DMS153 (cell line): Measurements from ENCODE around the gene DLL1.
"Not testable (repeated sequence)": the region's sequence is repeated elsewhere in the genome, so short reads cannot be mapped to it uniquely, and the experiment has no call there.

Source experiments
- DNase-seq: peaks from one replicate; lab custom pipeline; 2025; lab: John Stamatoyannopoulos, UW

Gene DLL1

GRCh38 chr6:170266061-170266825 lies 24.6 kb downstream of the DLL1 start:
- peak; percentile 60 for DNase-seq

- peak; percentile 56 for DNase-seq
These were observed 25.2 kb downstream of the DLL1 start for GRCh38 chr6:170265655-170266054.

DNA sequence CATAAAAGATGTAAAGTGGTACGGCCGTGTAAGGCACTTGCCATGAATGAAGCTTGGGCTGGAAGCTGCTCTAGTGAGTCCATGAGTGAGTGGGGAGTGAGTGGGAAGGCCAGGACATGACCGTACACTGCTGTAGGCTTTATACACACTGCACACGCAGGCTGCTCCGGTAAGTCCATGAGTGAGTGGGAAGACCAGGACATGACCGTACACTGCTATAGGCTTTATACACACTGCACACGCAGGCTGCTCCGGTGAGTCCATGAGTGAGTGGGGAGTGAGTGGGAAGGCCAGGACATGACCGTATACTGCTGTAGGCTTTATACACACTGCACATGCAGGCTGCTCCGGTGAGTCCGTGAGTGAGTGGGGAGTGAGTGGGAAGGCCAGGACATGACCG lies 26.2 kb downstream of the DLL1 start:
- DNase-seq: not testable (repeated sequence)

DNA sequence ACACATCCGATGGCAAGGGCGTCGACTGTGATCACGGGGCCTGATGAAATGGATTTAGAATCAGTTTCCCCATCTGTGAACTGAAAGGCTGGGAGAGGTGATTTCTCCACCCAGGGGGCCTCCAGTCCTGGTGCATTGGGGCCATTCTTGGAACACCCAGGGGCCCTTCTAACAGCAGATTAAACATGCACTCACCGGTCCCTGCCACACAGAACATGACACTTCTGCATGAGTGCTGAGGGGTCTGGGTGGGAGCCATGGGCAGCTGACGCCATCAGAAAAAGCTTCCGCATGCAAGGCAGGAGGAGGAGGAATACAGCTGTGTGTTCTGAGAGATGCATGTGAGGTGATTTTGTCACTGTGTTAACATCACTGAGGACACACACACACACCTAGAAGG lies 26.8 kb downstream of the DLL1 start:
- no peak for DNase-seq

- no peak for DNase-seq
These were observed 27.5 kb downstream of the DLL1 start for GRCh38 chr6:170263410-170263809.

- no peak for DNase-seq
These were observed 28.3 kb downstream of the DLL1 start for GRCh38 chr6:170262489-170263088.

GRCh38 chr6:170261643-170262488 lies 29.0 kb downstream of the DLL1 start:
- no peak for DNase-seq

GRCh38 chr6:170260686-170261085 lies 30.2 kb downstream of the DLL1 start:
- DNase-seq: no peak

DNA sequence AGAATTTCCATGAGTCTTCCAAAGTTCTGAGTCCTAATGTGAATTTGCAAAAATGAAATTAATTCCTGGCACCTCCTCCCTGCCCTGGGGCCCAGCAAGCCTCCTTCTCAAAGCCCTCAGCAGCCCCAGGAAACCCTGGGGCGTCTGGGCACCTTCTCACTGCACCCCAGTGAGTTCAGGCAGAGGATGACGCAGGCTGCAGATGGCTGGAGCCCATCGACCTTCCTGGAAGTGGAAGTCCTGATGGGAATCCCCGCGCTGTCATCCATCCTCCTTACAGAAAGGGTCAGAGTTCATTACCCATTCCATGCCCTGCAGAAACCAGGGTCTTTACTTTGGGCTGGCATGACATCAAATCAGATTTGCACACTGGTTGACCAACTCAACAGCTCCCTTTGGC lies 31.6 kb downstream of the DLL1 start:
- no peak for DNase-seq

DNA sequence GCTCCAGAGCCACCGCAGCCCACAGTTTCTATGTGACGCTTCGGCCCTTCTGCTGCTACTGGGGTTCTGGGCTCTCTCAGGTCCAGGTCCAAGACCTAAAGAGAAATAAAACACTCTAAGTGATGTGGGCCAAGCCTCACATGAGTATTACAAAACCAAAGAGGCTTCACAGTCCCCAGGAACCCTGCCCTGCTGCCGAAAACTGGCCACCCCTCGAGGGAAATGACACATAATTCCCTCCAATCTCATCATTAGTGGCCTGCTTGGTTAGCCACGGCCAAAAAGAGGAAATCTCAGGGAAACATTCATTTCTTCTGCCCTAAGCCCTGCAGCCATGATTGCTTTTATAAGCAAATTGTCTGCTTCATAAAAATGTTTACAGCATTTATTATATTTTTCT lies 32.5 kb downstream of the DLL1 start:
- DNase-seq: no peak

GRCh38 chr6:170257376-170257775 lies 33.5 kb downstream of the DLL1 start:
- DNase-seq: no peak

DNA sequence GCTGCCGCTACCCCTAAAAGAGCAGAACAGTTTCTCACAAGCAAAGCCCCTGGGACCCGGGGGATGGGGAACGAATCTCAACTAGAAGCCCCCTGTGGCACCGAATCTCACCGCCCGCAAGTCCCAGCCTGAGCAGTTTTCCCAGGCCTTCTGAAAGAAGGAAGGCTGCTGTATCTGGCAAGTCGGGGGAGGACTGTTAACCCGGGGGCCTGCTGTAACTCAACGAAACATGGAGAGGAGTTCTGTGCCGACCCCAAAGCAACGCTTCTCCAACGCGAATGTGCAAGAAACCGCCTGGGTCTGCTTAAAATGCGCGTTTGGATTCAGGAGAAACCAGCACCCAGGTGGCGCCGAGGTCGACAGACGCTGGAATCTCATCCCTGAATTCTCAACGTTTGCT lies 34.2 kb downstream of the DLL1 start:
- DNase-seq: no peak

- no peak for DNase-seq
These were observed 35.3 kb downstream of the DLL1 start for GRCh38 chr6:170255426-170256125.

DNA sequence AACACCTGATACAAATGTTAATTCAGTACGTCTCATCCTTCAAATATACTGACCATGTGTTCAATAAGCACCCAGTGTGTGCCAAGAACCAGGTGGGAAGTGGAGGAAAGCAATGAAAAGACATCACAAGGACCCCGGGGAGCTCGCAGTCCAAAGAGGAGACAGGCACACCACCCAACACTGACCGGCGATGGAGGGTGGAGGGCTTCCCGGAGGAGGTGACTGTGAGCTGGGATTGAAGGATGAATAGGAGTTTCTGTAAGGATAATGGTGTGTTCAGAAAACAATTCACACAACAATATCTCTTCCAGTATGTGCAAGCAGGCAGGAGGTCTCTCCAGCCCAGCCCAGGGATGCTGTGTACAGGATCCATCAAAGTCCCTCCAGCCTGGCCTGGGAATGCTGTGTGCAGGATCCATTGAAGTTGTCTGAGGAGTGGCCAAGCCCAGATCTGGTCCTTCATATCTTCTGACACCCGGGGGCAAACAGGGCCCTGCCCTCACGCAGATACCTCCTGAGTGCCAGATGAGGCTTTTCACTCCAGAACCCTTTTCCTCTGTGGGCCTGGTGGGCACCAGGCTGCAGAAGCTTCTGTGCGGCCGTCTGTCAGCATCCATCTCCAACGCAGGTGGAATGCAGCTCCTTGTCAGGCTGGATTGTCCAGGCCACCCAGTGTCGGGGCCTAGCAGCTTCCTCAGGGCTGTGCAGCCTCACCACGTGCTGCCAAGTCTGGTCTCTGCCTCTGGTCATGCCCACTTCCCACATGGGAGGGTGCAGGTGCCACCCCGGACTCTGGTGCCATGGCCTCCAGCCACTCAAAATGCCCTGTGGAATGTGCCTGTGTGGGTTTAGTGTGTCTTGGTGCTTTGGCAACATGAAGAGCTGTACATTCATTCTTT lies 36.3 kb downstream of the DLL1 start:
- DNase-seq: no peak

DNA sequence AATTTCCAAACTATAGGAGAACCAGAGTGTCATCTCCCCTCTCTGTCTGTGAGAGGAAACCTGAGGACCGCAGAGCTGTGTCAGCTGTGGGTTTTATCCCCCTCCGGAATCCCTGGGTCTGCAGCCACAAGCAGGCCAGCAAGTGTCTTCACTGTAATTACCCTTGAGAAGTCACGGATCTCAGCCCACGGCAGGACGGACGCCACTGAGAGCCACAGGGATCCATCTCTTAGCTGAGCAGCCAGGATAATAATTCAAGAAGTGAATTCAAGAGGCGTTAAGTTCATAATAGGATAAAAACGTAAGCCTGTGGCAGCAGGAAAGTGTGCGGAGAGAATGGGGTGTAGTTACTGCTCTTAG lies 37.0 kb downstream of the DLL1 start:
- no peak for DNase-seq

DNA sequence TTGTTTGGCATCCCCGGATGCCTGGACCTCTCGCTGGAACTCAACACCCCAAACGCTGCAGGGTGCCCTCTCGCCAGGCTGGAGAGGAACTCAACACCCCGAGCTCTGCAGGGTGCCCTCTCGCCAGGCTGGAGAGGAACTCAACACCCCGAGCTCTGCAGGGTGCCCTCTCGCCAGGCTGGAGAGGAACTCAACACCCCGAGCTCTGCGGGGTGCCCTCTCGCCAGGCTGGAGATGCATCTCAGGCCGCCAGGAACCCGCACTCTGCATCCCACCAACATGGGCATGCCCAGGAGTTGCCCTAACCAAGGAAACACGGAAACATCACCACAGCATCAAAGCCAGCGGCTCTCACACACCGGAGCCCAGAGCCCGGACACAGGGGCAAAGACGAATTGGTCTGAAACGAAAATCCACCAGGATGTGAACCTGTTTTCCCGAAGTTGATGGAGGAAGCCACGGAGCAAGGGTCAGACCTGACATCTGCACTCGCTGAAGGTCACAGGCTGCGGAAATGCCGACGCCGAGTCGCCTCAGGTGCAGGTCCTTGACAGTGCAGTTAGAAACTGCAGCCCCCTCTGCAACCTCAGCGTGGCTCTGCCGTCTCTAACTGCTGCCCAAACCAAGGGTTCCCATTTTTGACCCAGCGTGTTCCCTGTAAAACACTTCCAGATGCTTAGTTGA lies 37.5 kb downstream of the DLL1 start:
- DNase-seq: peak; percentile 19

DNA sequence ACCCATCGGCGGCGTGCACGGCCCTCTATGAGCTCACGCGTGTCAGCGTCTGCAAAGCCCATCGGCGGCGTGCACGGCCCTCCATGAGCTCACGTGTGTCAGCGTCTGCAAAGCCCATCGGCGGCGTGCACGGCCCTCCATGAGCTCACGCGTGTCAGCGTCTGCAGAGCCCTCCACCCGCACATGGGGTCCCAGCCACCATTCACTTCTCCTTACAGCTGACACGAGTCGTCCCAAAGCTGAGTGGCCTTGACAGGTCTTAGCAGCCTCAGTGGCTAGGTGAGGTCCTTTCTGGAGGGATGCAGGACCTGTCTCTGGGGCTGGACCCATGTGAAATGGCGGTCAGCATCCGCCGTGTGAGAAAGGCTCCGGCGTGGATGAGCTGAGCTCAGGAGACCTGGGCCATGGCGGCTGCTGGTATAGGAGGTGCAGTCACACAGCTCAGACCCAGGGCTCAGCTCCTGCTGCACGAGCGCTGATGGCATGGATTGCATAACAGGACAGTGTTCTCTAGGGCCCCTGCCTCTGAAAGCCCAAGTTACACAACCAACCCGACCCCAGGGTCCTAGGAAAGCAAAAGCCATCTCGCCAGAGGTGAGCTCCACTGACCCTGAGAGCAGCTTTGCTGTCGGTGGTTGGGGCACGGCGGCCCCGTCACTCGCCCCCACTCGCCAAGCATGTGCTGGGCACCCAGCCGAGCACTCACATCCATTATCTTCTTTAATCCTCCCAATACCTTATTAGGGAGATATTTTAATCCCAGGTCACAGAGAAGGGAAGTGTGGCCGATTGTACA lies 38.9 kb downstream of the DLL1 start:
- no peak for DNase-seq

GRCh38 chr6:170250981-170251775 lies 39.7 kb downstream of the DLL1 start:
- DNase-seq: no peak

GRCh38 chr6:170250455-170250854 lies 40.4 kb downstream of the DLL1 start:
- DNase-seq: no peak
